ENCODE data around the gene GRIN3B.

The GRIN3B gene

GRCh38 chr19:1007399-1008251, 7.4 kb downstream of the GRIN3B start:
- DNase-seq (ENCODE audit: low read depth in 3 of 3): no peak

- DNase-seq (ENCODE audit: low read depth in 3 of 3): no peak
Measured at GRCh38 chr19:1008268-1009040, 8.2 kb downstream of the GRIN3B start.

GRCh38 chr19:1009041-1009980, 9.1 kb downstream of the GRIN3B start:
- no peak for DNase-seq (ENCODE audit: low read depth in 3 of 3)

- no peak for DNase-seq (ENCODE audit: low read depth in 3 of 3)
Measured at GRCh38 chr19:1009981-1010538, 9.8 kb downstream of the GRIN3B start.

- no peak for DNase-seq (ENCODE audit: low read depth in 3 of 3)
Measured at GRCh38 chr19:1010586-1011510, 10.6 kb downstream of the GRIN3B start.

GRCh38 chr19:1011831-1012333, 11.7 kb downstream of the GRIN3B start:
- DNase-seq (ENCODE audit: low read depth in 3 of 3): no peak

GRCh38 chr19:1012334-1012733, 12.1 kb downstream of the GRIN3B start:
- DNase-seq (ENCODE audit: low read depth in 3 of 3): no peak

GRCh38 chr19:1013218-1013617, 13.0 kb downstream of the GRIN3B start:
- DNase-seq (ENCODE audit: low read depth in 3 of 3): no peak

GRCh38 chr19:1014161-1015060, 14.2 kb downstream of the GRIN3B start:
- DNase-seq (ENCODE audit: low read depth in 3 of 3): no peak

DNA sequence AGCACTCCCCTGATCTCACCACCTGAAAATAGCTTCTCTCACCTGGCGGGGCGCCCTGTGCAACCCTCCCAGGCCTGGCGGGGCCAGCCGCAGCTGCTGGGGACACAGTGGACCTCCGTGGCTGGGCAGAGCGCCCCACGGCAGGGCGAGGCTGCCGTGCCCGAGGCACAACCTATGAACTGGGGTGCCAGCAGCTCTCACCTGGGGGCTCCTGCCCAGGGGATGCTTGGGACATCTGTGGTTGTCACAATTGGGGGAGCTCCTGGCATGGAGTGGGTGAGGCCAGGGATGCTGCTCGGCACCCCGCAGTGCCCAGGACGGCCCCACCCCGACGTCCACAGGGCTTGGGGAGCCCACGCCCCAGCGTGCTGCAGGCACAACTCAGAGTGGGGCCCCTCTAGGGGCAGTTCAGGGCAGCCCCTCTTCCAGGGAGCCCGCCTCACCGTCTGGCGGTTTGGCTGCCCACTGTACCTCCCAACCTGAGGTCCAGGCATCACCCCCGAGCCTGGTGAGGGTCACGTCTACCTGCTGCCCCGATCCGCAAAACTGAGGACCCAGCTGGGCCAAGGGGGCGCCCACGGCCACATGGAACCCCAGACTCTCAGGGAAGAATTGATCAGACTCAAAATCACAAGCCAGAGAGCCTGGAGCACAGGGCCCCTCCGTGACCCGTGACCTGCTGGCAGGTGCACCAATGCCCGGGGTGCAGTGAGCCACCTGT, 15.0 kb downstream of the GRIN3B start:
- no peak for DNase-seq (ENCODE audit: low read depth in 3 of 3)

GRCh38 chr19:1015782-1016646, 15.8 kb downstream of the GRIN3B start:
- DNase-seq (ENCODE audit: low read depth in 3 of 3): no peak

DNA sequence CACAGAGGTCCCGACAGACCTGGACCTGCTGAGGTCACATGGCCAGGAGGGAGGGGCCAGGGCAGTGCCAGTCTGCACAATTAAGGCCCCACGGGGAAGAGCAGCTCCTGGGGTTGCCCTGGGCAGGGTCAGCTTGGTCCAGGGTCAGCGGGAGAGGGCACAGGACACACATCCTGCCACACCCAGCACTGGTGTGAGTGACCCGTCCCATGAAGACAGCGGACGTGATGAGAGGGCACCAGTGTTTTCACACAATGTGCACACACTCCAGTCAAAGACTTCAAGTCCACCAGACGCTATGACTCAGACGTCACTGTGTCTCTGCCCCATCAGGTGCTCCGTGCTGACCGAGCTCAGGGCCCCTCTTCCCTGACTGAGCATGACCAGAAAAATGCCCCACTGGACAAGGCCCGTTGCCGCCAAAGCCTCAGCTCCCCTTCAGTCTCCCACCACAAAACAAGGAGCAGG, 16.5 kb downstream of the GRIN3B start:
- DNase-seq (ENCODE audit: low read depth in 3 of 3): no peak

- DNase-seq (ENCODE audit: low read depth in 3 of 3): no peak
Measured at GRCh38 chr19:1017115-1017905, 17.1 kb downstream of the GRIN3B start.

- DNase-seq (ENCODE audit: low read depth in 3 of 3): no peak
Measured at GRCh38 chr19:1017906-1018305, 17.7 kb downstream of the GRIN3B start.

DNA sequence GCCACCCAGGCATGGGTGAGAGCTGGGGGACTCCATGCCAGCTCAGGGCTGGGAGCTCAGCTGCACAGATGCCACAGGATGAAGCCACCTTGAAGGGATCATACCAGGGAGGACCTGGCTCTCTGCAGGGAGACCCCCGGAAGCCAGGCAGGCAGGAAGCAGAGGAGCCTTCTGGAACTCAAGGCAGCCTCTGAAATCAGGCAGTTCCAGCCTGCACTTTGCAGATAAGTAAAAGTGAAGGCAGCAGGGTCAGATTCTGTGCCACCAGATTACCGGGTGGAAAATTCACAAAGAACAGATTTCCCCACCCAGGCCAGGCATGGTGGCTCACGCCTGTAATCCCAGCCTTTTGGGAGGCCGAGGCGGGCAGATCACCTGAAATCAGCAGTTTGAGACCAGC, 18.2 kb downstream of the GRIN3B start:
- no peak for DNase-seq (ENCODE audit: low read depth in 3 of 3)

DNA sequence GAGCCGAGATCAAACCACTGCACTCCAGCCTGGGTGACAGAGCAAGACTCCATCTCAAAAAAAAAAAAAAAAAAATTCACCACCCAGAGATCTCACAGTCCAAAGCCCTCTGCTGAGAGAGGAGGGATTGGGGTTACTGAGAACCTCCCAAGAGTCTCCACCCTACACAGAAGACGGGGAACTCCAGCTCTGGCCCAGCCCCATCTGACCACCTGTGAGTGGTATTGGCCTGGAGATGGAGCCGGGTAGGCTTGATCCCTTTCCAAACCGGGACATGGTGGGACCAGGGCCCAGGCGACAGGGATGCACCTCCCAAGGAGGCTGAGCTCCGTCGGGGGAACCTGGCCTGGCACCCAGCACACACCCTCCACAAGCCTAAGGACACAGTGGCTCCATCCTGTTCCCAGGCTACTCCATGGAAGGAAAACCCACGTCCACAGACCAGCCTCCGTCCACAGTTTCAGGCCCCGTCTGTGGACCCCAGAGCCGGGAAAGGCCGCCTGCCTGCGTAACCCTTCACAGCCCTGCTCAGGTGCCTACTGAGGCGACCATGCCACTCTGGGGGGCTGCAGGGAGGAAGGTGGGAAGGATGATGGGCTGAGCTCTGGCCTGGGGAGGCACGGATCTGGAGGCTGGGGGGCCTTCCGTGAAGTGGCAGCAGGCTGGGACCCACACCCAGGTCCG, 18.9 kb downstream of the GRIN3B start:
- DNase-seq (ENCODE audit: low read depth in 3 of 3): no peak

Measured in stimulated activated CD4-positive, alpha-beta T cell treated with anti-CD3 and anti-CD28 coated beads, TNF-alpha, amount 100 ng/mL, for 24 hours (primary cell).